ENCODE measurements around the gene C17orf67. TPM values are rescaled to one million over a fixed set of nuclear protein-coding genes. Genes with fewer than 3 reads are reported as not detected.

Gene C17orf67
- total and polyA plus RNA-seq, 10 of the 15 experiments (the other 5 are each of a cell fraction or from before 2014, with no cell fraction given) = 0.24 to 3.3 (median 0.89) TPM

- TF ChIP-seq REST (IDR thresholded peaks at IDR 0.05; ENCODE audit: low read depth, low read length) (no peak), YY1 (IDR thresholded peaks at IDR 0.05; ENCODE audit: low read depth, low read length) (peak; percentile 7; the same call in 1 of the 2 replicates), RAD51 (IDR thresholded peaks at IDR 0.05) (no peak), POLR2A (IDR thresholded peaks at IDR 0.05; ENCODE audit: low read depth, low read length) (peak; percentile 87), USF1 (IDR thresholded peaks at IDR 0.05; ENCODE audit: borderline replicate concordance, extremely low read length, insufficient read depth, low read depth, low read length) (no peak), SUPT20H (IDR thresholded peaks at IDR 0.05; ENCODE audit: borderline replicate concordance, control insufficient read depth, low read depth, low read length) (no peak), CREB1 (IDR thresholded peaks at IDR 0.05; ENCODE audit: low read depth) (no peak), GABPA (IDR thresholded peaks at IDR 0.05; ENCODE audit: low read depth) (no peak), SKIL (IDR thresholded peaks at IDR 0.05; ENCODE audit: low read depth, poor library complexity, severe bottlenecking) (no peak), ZNF217 (IDR thresholded peaks at IDR 0.05) (peak; percentile 79), SIX5 (IDR thresholded peaks at IDR 0.05; ENCODE audit: low read depth, low read length, severe bottlenecking) (no peak), KDM1A (IDR thresholded peaks at IDR 0.05; ENCODE audit: borderline replicate concordance) (no peak), TCF7 (IDR thresholded peaks at IDR 0.05; ENCODE audit: borderline replicate concordance) (no peak), LARP7 (IDR thresholded peaks at IDR 0.05) (peak; percentile 96), ZZZ3 (IDR thresholded peaks at IDR 0.05; ENCODE audit: control insufficient read depth, insufficient read length, low read depth) (no peak), PBX3 (IDR thresholded peaks at IDR 0.05; ENCODE audit: insufficient replicate concordance, low read depth, low read length) (no peak), CHD1 (IDR thresholded peaks at IDR 0.05; ENCODE audit: low read depth, low read length) (no peak), SP1 (IDR thresholded peaks at IDR 0.05; ENCODE audit: low read depth, low read length) (no peak), ATF2 (IDR thresholded peaks at IDR 0.05; ENCODE audit: low read length) (no peak), KAT2A (conservative IDR thresholded peaks at IDR 0.05; ENCODE audit: control insufficient read depth, low read depth, low read length) (no peak)
Measured at GRCh38 chr17:56833057-56833808, 487 bp downstream of the C17orf67 start (continued).
